ENCODE results near the gene SORCS2. TPM values are rescaled to one million over a fixed set of nuclear protein-coding genes. Genes with fewer than 3 reads are reported as not detected.

SORCS2 gene
- total and polyA plus RNA-seq, 2 of the 13 experiments (the other 11 are each of a cell fraction or from before 2014, with no cell fraction given): 0.82 to 1.0 TPM

- in situ Hi-C loops (cut with HindIII; ENCODE audit: extremely low pct_ligation_motif_present, low pct_unique_long_range_greater_than_20kb) (loop anchor here (5.0 kb wide), 1 partner anchor 36 kb away; no protein-coding TSS in a partner anchor), intact Hi-C loops (cut with micrococcal nuclease; ENCODE audit: unreplicated experiment) (no loop called here)
- peak overlapping the region; percentile 21; the same call in 1 of the 2 replicates for H3K4me2 ChIP-seq (ENCODE audit: low read depth, low read length)
- no peaks in the 10 kb centered on the region for H3K79me2 ChIP-seq (ENCODE audit: insufficient read depth, low read length)
- H3K9me3 ChIP-seq (ENCODE audit: low read length): no peaks in the 10 kb centered on the region
- H3K9ac ChIP-seq (ENCODE audit: insufficient read depth, low read depth, low read length): no peak overlapping the region; the same call in 1 of the 2 replicates
- no peaks in the 10 kb centered on the region for H4K20me1 ChIP-seq (ENCODE audit: insufficient read depth, low read length)
- BruUV-seq (replicated peaks): no TSS peak
- 87% methylated on average over 6 of the region's 11 CpGs for WGBS (ENCODE audit: low lambda C conversion rate)
- H3K27me3 ChIP-seq (ENCODE audit: control insufficient read depth in 1 of 2, insufficient read depth in 2 of 2, low read length in 2 of 2): no peaks in the 10 kb centered on the region
- H3K36me3 ChIP-seq (replicated peaks in 1 of 2; ENCODE audit: control insufficient read depth in 1 of 2, insufficient read depth in 2 of 2, low read length in 2 of 2): peaks cover 3 to 8% of the 10 kb centered on the region in 2 experiments; a peak in 2 of 5 replicates
- no peak overlapping the region for H3K4me3 ChIP-seq (replicated peaks in 1 of 3; ENCODE audit: insufficient read depth in 1 of 3, low read depth in 2 of 3, low read length in 3 of 3)
- FAIRE-seq: peak; percentile 8
- H3K4me1 ChIP-seq (ENCODE audit: insufficient read depth, low read length): peaks cover 75% of the 10 kb centered on the region
- POLR2A ChIA-PET: no interaction called here
- DNase-seq (ENCODE audit: low spot score): no peak
- no peak for ATAC-seq
- TF ChIP-seq DMAP1 (CRISPR knock-in tag; IDR thresholded peaks at IDR 0.05) (no peak), ZNF251 (CRISPR knock-in tag; IDR thresholded peaks at IDR 0.05) (no peak)
- no peak overlapping the region for H2AFZ ChIP-seq (ENCODE audit: low read length)
- peak overlapping the region; percentile 60 for H3K27ac ChIP-seq (ENCODE audit: extremely low read length, insufficient read depth, low read length)
- CTCF ChIA-PET (ENCODE audit: low intra/inter-chr PET ratio, low total read pairs): no interaction called here
These were observed 573.7 kb downstream of the SORCS2 start for GRCh38 chr4:7766086-7766485.

- WGBS (ENCODE audit: low lambda C conversion rate): 98% methylated on average over 12 of the region's 23 CpGs
- TF ChIP-seq KDM5A (IDR thresholded peaks at IDR 0.05; ENCODE audit: borderline replicate concordance, low read length) (no peak), TBX2 (CRISPR knock-in tag; IDR thresholded peaks at IDR 0.05; ENCODE audit: borderline replicate concordance) (no peak)
- Histone ChIP-seq H3K9ac (ENCODE audit: insufficient read depth, low read depth, low read length) (0 out of 2 replicates have a peak overlapping the region, but pooled peaks have one; percentile 19), H3K36me3 (replicated peaks in 1 of 2; ENCODE audit: control insufficient read depth in 1 of 2, insufficient read depth in 2 of 2, low read length in 2 of 2) (peaks cover 3 to 4% of the 10 kb centered on the region in 2 experiments; a peak in 3 of 5 replicates), H4K20me1 (ENCODE audit: insufficient read depth, low read length) (no peaks in the 10 kb centered on the region), H3K4me3 (replicated peaks in 1 of 3; ENCODE audit: insufficient read depth in 1 of 3, low read depth in 2 of 3, low read length in 3 of 3) (no peak overlapping the region), H3K27ac (ENCODE audit: extremely low read length, insufficient read depth, low read length) (peak overlapping the region; percentile 60), H3K27me3 (ENCODE audit: control insufficient read depth in 1 of 2, insufficient read depth in 2 of 2, low read length in 2 of 2) (no peaks in the 10 kb centered on the region), H3K4me1 (ENCODE audit: insufficient read depth, low read length) (peaks cover 81% of the 10 kb centered on the region), H2AFZ (ENCODE audit: low read length) (no peak overlapping the region), H3K9me3 (ENCODE audit: low read length) (no peaks in the 10 kb centered on the region), H3K79me2 (ENCODE audit: insufficient read depth, low read length) (no peaks in the 10 kb centered on the region), H3K4me2 (ENCODE audit: low read depth, low read length) (no peak overlapping the region)
- BruUV-seq (replicated peaks): no TSS peak
- CTCF ChIA-PET (ENCODE audit: low intra/inter-chr PET ratio, low total read pairs): no interaction called here
- in situ Hi-C loops (cut with HindIII; ENCODE audit: extremely low pct_ligation_motif_present, low pct_unique_long_range_greater_than_20kb): loop anchor here (5.0 kb wide), 1 partner anchor 35 kb away; no protein-coding TSS in a partner anchor
- DNase-seq (ENCODE audit: low spot score) (no peak), FAIRE-seq (no peak), ATAC-seq (no peak)
- intact Hi-C loops (cut with micrococcal nuclease; ENCODE audit: unreplicated experiment): no loop called here
- POLR2A ChIA-PET: no interaction called here
These were observed 574.5 kb downstream of the SORCS2 start for GRCh38 chr4:7766661-7767345.
